HG03066 (cell line): Measurements from ENCODE around the gene SLC35E4.
"Not testable (repeated sequence)": the region's sequence is repeated elsewhere in the genome, so short reads cannot be mapped to it uniquely, and the experiment has no call there.

ENCODE experiments used
- ATAC-seq: cut with Tn5 transposase; IDR thresholded peaks from one replicate; pipeline ENCODE4 v1.9.1; 2021; ENCODE audit warnings: low read depth; ENCODE audit not compliant: unreplicated experiment

The SLC35E4 gene

GRCh38 chr22:30610299-30610698, 25.3 kb upstream of the SLC35E4 start:
- ATAC-seq: no peak

GRCh38 chr22:30611197-30611596, 24.4 kb upstream of the SLC35E4 start:
- ATAC-seq: no peak

GRCh38 chr22:30612789-30613188, 22.8 kb upstream of the SLC35E4 start:
- ATAC-seq: no peak

- no peak for ATAC-seq
Observed at GRCh38 chr22:30614268-30614667, 21.3 kb upstream of the SLC35E4 start.

GRCh38 chr22:30614879-30615278, 20.7 kb upstream of the SLC35E4 start:
- ATAC-seq: no peak

GRCh38 chr22:30615543-30615954, 20.0 kb upstream of the SLC35E4 start:
- ATAC-seq: no peak

GRCh38 chr22:30617819-30618218, 17.8 kb upstream of the SLC35E4 start:
- no peak for ATAC-seq

GRCh38 chr22:30619909-30620308, 15.7 kb upstream of the SLC35E4 start:
- ATAC-seq: not testable (repeated sequence)

- no peak for ATAC-seq
Observed at GRCh38 chr22:30626413-30626812, 9.2 kb upstream of the SLC35E4 start.

- no peak for ATAC-seq
Observed at GRCh38 chr22:30627471-30627870, 8.1 kb upstream of the SLC35E4 start.

- no peak for ATAC-seq
Observed at GRCh38 chr22:30628491-30628890, 7.1 kb upstream of the SLC35E4 start.

GRCh38 chr22:30631469-30631868, 4.1 kb upstream of the SLC35E4 start:
- not testable (repeated sequence) for ATAC-seq

GRCh38 chr22:30634471-30635233, 929 bp upstream of the SLC35E4 start:
- ATAC-seq: peak; percentile 48

GRCh38 chr22:30636226-30637077, 871 bp downstream of the SLC35E4 start:
- ATAC-seq: no peak

- no peak for ATAC-seq
Observed at GRCh38 chr22:30637701-30638114, 2.1 kb downstream of the SLC35E4 start.

- ATAC-seq: no peak
Observed at GRCh38 chr22:30640361-30640760, 4.8 kb downstream of the SLC35E4 start.

GRCh38 chr22:30640839-30641430, 5.4 kb downstream of the SLC35E4 start:
- ATAC-seq: no peak

- no peak for ATAC-seq
Observed at GRCh38 chr22:30643055-30643875, 7.7 kb downstream of the SLC35E4 start.

- no peak for ATAC-seq
Observed at GRCh38 chr22:30646518-30647160, 11.1 kb downstream of the SLC35E4 start.

- ATAC-seq: no peak
Observed at GRCh38 chr22:30647536-30647935, 12.0 kb downstream of the SLC35E4 start.
